Prostate gland (tissue), 2 donors: ENCODE data around the gene STMND1. TPM values are rescaled to one million over a fixed set of nuclear protein-coding genes. Genes with fewer than 3 reads are reported as not detected.

ENCODE experiments used
- DNase-seq: peaks from one replicate; pipeline ENCODE4 v3.0.0-alpha.2; 2019; ENCODE audit warnings: low spot score
- H3K27ac ChIP-seq, 2 donors: fragments of 200-600 bp; sonication (generic); 2 replicates each; pipeline ENCODE4 v1.5.1; 2017 to 2019
- H3K27me3 ChIP-seq: fragments of 200-600 bp; sonication (generic); replicated peaks from 2 replicates; pipeline ENCODE4 v1.5.1; 2019; ENCODE audit not compliant: insufficient read depth
- H3K36me3 ChIP-seq, 2 donors: fragments of 200-600 bp; sonication (generic); 1 replicate in 1 of 2; 2 replicates in 1 of 2; pipeline versions ENCODE4 v1.5.1 to v1.8.1; 2017 to 2019
- H3K4me1 ChIP-seq: fragments of 200-600 bp; sonication (generic); replicated peaks from 2 replicates; pipeline ENCODE4 v1.5.1; 2019
- H3K4me3 ChIP-seq, 2 donors: fragments of 200-600 bp; sonication (generic); 2 replicates each; pipeline ENCODE4 v1.5.1; 2017 to 2019
- H3K9me3 ChIP-seq: fragments of 200-600 bp; sonication (generic); 2 replicates; pipeline ENCODE4 v1.5.1; 2017
- CTCF ChIP-seq, 4 experiments: fragments of 200-600 bp in 2 of 4; fragments of 450-650 bp in 2 of 4; sonication (generic) in 2 of 4; IDR thresholded peaks; 1 replicate in 3 of 4; 2 replicates in 1 of 4; pipeline ENCODE4 v1.5.1; 2016 to 2019; ENCODE audit warnings: antibody characterized with exemption in 4 of 4, mild to moderate bottlenecking in 2 of 4, moderate library complexity in 2 of 4
- POLR2A ChIP-seq: fragments of 450-650 bp; IDR thresholded peaks from one replicate; pipeline ENCODE4 v1.6.1; 2016; ENCODE audit warnings: antibody characterized with exemption, mild to moderate bottlenecking
- POLR2AphosphoS5 ChIP-seq: sonication (generic); formaldehyde crosslinking; IDR thresholded peaks from one replicate; pipeline ENCODE4 v1.6.1; 2017; ENCODE audit warnings: antibody characterized with exemption
- WGBS: methylation state at CpG from one replicate; pipeline ENCODE4 v1.1.5; 2018; 5-methylcytosine and 5-hydroxymethylcytosine counted together
- intact Hi-C: fragments of 100-400 bp; cut with DNase I; formaldehyde crosslinking; loops from one replicate; pipeline ENCODE4 v1.14.2; 2022
- total RNA-seq, 2 donors: library from RNA; depleted of rRNA; stranded (reverse); fragments of >200 nt; gene quantifications; one replicate each; pipeline ENCODE4 v1.1.0, GENCODE V29; 2016

The STMND1 gene
- 10 to 100 TPM in 1 of 2 donors, not detected in 1; 15.6 TPM for total RNA-seq

DNA sequence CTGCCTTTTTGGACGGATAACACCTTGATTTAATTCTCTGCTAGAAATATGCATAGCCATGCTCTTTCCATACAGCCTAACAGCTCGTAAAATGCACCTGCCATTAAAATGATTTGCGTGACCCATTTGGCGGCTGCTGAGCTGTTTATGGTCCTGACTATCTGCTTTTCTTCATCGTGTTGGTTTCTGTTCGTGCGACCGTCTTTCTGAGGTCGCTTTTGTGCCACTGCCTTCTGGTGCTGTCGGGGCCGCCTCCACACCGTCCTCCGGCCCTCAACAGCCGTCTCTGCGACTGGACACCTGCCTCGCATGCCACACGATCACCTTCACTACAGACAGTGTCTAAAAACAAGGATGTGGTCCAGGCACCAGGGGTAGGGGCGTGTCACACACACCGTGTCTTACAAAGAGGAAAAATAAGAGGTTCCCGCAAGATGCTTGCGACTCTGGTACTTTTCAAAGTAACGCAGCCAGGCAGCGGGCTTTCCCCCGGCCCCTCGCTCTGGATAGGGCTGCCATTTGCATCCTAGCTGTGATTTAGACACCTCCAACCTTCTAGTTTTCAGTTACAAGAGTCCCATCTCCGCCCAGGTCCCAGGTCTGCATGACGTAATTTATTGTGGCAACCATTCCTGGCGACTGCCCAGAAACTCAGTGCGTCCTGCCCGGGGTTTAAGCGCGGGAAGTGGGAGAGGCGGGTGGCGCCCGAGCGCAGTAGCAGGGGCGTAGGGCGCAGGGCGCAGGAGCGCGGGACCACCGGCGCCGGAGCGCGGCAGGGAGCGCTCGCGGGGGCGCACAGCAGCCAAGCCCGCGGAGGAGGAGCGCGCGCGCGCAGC is at the start of gene STMND1:
STMND1 (plus strand) TSS at position 629 of the 836 bp plus-strand sequence. CDS start 208 bp downstream, outside the sequence.
- intact Hi-C loops, result no loop called here

DNA sequence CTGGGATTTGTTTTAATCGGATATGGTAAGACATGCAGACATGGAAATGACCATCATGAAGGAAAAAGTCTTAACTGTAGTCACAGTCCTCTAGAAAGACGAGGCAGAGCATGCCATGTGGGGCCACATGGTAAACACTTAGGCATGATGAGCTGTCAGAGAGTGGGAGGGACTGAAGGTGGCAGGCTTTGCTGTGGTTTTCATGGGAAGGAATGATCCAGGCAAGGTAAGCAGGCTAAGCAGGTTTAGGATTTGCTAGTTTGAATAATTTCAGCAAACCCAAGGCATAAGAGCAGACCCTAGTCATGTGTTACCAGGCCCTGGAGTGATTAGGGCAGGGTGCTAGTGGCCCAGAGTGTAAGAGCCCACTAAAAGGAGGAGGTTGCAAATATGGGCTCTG is 47.2 kb upstream of the STMND1 start:
- TF ChIP-seq CTCF (IDR thresholded peaks at IDR 0.05) (no peak), POLR2A (no peak), POLR2AphosphoS5 (no peak)
- Histone ChIP-seq H3K27me3 (no peaks in the 10 kb centered on the region), H3K9me3 (no peaks in the 10 kb centered on the region), H3K27ac (no peak overlapping the region), H3K36me3 (no peaks in the 10 kb centered on the region), H3K4me1 (no peaks in the 10 kb centered on the region), H3K4me3 (no peak overlapping the region)
- no peak for DNase-seq
- 73% methylated on average over 2 of the region's 2 CpGs for WGBS
- intact Hi-C loops, result no loop called here

More for the DNA sequence above, at the start of gene STMND1:
- Histone ChIP-seq H3K4me3 (peak within 1 kb of the TSS; percentile 14 to 28), H3K27me3 (no peaks in the 10 kb centered on the region), H3K9me3 (no peaks in the 10 kb centered on the region), H3K36me3 (no peaks in the 10 kb centered on the region), H3K27ac (no peak within 1 kb of the TSS), H3K4me1 (no peaks in the 10 kb centered on the region)
- 2% methylated on average over 57 of the region's 57 CpGs for WGBS
- peak; percentile 40 for DNase-seq
- TF ChIP-seq CTCF (IDR thresholded peaks at IDR 0.05) (no peak), POLR2AphosphoS5 (peak; percentile 11)

DNA sequence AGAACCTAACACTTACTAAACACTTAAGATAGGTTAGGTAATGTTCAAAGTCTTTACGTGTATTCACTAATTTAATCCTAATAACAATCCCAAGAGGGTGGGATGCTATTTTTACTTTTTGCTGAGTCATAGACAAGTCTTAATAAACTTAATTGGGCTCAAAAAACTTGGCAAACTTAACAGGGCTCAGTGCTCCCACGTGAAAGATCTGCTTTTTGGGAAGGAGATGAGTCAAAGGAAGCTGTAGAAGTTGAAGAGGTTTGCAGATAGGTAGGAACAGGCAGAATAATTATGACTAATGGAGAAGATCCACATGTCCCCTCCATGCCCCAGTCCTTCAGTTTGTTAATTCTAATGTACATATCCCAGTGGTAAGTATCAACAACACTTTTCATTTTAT is 44.5 kb upstream of the STMND1 start:
- 41% methylated on average over 2 of the region's 2 CpGs for WGBS

GRCh38 chr6:17058550-17058949 is 43.3 kb upstream of the STMND1 start:
- H3K4me1 ChIP-seq, result no peaks in the 10 kb centered on the region

More for the DNA sequence above, 44.5 kb upstream of the STMND1 start:
- TF ChIP-seq POLR2AphosphoS5 (no peak), CTCF (IDR thresholded peaks at IDR 0.05) (no peak), POLR2A (no peak)
- Histone ChIP-seq H3K4me3 (no peak overlapping the region), H3K27ac (no peak overlapping the region), H3K36me3 (no peaks in the 10 kb centered on the region), H3K9me3 (no peaks in the 10 kb centered on the region), H3K4me1 (no peaks in the 10 kb centered on the region), H3K27me3 (no peaks in the 10 kb centered on the region)
- intact Hi-C loops, result no loop called here
- no peak for DNase-seq

More at GRCh38 chr6:17058550-17058949, 43.3 kb upstream of the STMND1 start:
- Histone ChIP-seq H3K27me3 (no peaks in the 10 kb centered on the region), H3K27ac (no peak overlapping the region), H3K36me3 (no peaks in the 10 kb centered on the region), H3K4me3 (no peak overlapping the region), H3K9me3 (no peaks in the 10 kb centered on the region)
- DNase-seq, result no peak
- 72% methylated on average over 2 of the region's 2 CpGs for WGBS
- TF ChIP-seq POLR2A, result no peak
- TF ChIP-seq POLR2AphosphoS5, result no peak
- TF ChIP-seq CTCF (IDR thresholded peaks at IDR 0.05), result no peak
- intact Hi-C loops, result no loop called here
